AG09309 (cell line): ENCODE results near the gene TTC13.

Experiments used
- DNase-seq: peaks from one replicate; pipeline ENCODE4 v3.0.0-alpha.2; 2010; ENCODE audit warnings: low read depth
- H3K4me3 ChIP-seq: 2 replicates; pipeline ENCODE4 v1.5.1; 2011; ENCODE audit warnings: mild to moderate bottlenecking, low read depth, low read length, moderate library complexity; ENCODE audit not compliant: control insufficient read depth
- TF ChIP-seq, protein P1 (sequence below): IDR thresholded peaks from 2 replicates; pipeline ENCODE4 v1.5.1; 2011; ENCODE audit warnings: mild to moderate bottlenecking, low read depth, low read length, inconsistent platforms; ENCODE audit not compliant: insufficient read depth, control insufficient read depth; ENCODE audit errors: missing control alignments

The TTC13 gene

DNA sequence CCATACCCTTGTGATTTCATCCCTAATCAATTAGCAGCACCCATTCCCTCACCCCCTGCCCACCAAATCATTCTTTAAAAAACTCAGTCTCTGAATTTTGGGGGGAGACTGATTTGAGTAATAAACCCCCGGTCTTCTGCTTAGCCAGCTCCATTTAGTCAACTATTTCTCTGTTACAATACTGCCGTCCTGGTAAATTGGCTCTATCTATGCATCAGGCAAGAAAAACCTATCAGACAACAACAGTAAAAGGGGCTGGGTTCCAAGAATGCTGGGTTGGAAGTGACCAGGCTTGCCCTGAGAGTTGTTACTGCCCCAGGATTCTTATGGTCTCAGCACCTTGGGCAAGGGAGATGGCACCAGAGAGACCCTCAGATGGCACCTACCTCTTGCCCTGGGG is 94.0 kb downstream of the TTC13 start:
- no peak overlapping the region for H3K4me3 ChIP-seq
- DNase-seq = no peak

DNA sequence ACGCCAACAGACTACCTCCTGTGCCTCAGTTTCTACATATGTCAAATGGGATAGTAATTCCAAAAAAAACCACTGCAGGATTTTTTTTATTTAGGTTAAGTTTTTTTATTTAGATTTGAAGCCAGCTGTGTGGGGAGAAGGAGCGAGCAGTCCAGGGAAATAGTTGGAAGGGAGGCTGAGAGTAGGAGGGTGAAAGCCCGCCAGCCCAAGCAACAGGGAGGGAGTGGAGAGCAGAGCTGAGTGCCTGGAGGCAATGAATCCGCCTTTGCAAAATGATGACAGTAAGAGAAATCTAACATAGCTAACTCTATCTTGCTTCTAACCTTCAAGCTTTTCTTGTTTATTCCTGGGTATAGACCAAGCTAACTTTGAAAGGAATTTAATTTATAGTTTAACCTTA is 94.7 kb downstream of the TTC13 start:
- no peak for DNase-seq
- TF ChIP-seq, protein P1, sequence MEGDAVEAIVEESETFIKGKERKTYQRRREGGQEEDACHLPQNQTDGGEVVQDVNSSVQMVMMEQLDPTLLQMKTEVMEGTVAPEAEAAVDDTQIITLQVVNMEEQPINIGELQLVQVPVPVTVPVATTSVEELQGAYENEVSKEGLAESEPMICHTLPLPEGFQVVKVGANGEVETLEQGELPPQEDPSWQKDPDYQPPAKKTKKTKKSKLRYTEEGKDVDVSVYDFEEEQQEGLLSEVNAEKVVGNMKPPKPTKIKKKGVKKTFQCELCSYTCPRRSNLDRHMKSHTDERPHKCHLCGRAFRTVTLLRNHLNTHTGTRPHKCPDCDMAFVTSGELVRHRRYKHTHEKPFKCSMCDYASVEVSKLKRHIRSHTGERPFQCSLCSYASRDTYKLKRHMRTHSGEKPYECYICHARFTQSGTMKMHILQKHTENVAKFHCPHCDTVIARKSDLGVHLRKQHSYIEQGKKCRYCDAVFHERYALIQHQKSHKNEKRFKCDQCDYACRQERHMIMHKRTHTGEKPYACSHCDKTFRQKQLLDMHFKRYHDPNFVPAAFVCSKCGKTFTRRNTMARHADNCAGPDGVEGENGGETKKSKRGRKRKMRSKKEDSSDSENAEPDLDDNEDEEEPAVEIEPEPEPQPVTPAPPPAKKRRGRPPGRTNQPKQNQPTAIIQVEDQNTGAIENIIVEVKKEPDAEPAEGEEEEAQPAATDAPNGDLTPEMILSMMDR = no peak
- H3K4me3 ChIP-seq = no peak overlapping the region

More for the DNA sequence above, 94.0 kb downstream of the TTC13 start:
- TF ChIP-seq, protein P1 = no peak

GRCh38 chr1:230879778-230880177 is 98.9 kb downstream of the TTC13 start:
- TF ChIP-seq, protein P1 = no peak
- H3K4me3 ChIP-seq = no peak overlapping the region
- no peak for DNase-seq

GRCh38 chr1:230878591-230878990 is 100.1 kb downstream of the TTC13 start:
- H3K4me3 ChIP-seq = no peak overlapping the region
- TF ChIP-seq, protein P1 = no peak
- DNase-seq = peak; percentile 98

GRCh38 chr1:230877924-230878590 is 100.6 kb downstream of the TTC13 start:
- no peak for DNase-seq
- H3K4me3 ChIP-seq = no peak overlapping the region
- TF ChIP-seq, protein P1 = no peak

DNA sequence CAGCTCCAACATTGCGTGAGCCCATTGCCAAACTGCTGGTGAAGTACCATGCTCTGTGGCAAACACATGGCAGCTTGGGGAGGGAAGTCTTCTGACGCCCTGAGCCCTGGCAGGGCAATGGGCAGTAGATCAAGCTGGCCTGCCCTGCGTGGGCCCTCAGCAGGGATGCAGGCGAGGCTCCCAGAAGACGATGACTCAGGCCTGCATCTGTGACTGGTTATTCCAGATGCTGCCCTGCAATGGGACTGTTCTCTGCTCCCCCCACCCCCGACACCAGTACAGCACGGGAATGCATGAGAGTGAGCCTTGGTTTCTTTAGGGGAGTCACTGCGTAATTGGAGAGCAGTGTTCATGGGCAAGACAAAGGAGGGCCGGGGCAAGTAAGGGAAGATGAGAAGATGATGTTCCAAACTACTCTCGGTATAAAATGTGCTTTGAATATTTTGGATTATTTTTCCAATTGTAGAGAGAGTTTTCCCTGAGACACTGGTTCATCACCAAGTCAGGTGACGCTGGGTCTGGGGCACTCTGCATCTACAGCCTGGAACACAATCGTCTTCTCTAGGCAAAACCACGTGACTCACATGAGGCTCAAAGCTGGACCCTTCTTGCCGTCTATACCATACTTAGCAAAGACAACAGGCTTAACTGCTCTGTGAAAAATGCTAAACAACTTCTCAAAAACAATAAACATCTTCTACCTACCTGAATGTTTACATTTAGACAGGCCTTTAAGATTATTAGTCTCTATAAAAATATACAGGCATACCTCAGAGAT is 101.3 kb downstream of the TTC13 start:
- TF ChIP-seq, protein P1 = no peak
- H3K4me3 ChIP-seq = no peak overlapping the region
- peak; percentile 88 for DNase-seq

GRCh38 chr1:230876660-230877059 is 102.0 kb downstream of the TTC13 start:
- DNase-seq = no peak

More at GRCh38 chr1:230876660-230877059, 102.0 kb downstream of the TTC13 start:
- no peak overlapping the region for H3K4me3 ChIP-seq
- TF ChIP-seq, protein P1 = no peak
